ENCODE measurements around the gene NXNL2. TPM values are rescaled to one million over a fixed set of nuclear protein-coding genes. Genes with fewer than 3 reads are reported as not detected.

Gene NXNL2
- total RNA-seq: 1.9 TPM

GRCh38 chr9:88534456-88535225, at the start of gene NXNL2:
Gene NXNL2 (plus strand): TSS chr9:88535178. CDS start chr9:88535435, 257 bp downstream.
- DNase-seq (ENCODE audit: low spot score): peak; percentile 87

- DNase-seq (ENCODE audit: low spot score): no peak
Observed at GRCh38 chr9:88488166-88488565, 46.8 kb upstream of the NXNL2 start.

DNA sequence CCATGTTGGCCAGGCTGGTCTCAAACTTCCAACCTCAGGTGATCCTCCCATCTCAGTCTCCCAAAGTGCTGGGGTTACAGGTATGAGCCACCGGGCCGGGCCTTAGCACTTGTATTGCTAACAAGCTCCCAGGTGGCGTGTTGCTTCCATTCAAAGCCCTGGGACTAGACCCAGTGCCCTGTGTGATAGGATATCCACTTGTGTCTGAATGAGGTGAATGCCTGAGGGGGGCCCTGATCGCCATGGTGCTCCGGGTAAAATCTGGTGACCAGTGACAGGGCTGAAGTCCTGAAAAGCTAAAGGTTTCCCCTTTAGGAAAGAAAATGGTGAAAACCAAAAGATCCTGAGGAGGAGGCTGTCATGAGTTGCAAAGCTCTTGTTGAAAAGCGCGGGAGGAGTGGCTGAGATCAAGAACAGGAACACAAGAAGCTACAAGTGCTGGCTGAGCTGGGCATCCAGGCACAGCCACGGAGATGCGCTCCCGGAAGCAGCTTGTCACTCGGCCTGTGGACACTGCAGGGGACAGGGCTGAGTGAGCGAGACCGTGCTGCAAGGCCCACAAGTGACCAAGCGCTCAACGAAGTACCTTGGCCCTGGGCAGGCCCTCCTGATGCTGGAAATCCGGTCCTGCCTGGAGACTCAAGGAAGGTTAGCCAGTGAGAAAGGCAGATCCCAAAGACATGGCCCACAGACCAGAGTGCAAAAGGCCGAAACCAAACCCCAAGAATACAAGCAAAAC, 39.8 kb upstream of the NXNL2 start:
- DNase-seq (ENCODE audit: low spot score): no peak

DNA sequence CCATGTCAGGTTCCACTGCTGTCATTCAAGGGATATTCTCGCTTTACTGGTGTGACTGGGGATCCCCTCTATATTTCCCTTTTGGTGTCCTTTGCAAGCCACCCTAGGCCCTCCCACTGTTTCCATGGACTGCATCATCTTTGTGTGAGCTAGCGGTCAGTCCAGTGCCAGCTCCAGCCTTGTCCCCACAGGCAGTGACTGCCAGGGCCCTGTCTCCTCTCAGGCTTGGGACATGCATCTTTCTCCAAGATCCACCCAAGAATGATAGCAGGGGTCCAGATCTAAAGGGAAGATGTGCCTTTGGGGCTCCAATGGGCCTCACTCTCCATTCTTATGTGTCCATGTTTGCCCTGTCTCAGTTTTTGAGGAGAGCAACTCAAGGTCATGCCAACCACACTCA, 37.8 kb upstream of the NXNL2 start:
- DNase-seq (ENCODE audit: low spot score): no peak

DNA sequence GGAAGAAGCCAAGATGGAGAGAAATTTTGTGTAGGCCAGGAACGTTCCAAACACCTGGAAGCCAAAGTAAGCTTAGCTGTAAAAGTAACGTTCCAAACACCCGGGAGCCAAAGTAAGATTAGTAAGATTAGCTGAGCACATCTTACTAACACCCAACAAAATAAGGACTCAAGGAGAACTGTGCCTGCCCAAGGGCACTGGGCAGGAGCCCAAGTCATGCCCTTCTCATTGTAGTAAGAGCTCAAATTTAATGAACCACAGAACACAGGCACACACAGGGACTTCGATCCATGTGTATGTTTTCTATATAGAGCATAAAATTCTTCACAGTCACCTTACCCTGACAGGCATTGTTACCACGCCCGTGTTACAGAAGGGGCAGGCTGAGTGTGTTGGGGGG, 36.1 kb upstream of the NXNL2 start:
- no peak for DNase-seq (ENCODE audit: low spot score)

DNA sequence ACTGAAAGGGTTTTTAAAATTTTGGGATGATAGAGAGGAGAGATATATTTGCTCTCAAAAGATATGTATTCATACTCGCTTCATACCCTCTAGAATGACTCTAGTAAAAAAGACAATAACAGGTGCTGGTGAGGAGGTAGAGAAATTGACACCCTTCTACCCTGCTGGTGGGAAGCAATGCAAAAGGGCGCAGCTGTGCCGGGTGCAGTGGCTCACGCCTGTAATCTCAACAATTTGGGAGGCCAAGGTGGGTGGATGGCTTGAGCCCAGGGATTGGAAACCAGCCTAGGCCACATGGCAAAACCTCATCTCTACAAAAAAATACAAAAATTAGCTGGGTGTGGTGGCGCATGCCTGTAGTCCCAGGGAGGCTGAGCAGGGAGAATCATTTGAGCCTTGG, 33.9 kb upstream of the NXNL2 start:
- no peak for DNase-seq (ENCODE audit: low spot score)

DNA sequence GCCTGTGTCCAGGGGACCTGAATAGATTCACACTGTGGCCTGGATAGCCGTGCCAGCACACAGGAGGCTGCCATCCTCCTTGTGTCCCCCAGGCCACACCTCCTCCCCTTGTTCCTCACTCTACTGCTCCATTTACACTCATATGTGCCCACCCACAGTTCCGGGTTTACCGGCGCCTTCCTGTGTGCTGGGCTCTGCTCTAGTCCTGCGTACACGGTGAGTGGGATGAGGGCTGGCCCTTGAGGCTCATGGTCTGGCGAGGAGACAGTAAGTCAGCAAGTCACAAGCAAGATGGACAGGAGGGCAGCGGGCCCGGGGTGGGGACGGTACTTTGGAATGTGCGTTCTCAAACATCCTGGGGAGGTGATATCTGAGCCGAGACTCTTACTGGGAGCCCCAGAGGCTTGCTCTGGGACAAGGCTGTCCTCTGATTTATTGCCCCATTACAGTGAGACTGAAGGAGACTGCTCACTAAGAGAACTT, 32.4 kb upstream of the NXNL2 start:
- DNase-seq (ENCODE audit: low spot score): no peak

DNA sequence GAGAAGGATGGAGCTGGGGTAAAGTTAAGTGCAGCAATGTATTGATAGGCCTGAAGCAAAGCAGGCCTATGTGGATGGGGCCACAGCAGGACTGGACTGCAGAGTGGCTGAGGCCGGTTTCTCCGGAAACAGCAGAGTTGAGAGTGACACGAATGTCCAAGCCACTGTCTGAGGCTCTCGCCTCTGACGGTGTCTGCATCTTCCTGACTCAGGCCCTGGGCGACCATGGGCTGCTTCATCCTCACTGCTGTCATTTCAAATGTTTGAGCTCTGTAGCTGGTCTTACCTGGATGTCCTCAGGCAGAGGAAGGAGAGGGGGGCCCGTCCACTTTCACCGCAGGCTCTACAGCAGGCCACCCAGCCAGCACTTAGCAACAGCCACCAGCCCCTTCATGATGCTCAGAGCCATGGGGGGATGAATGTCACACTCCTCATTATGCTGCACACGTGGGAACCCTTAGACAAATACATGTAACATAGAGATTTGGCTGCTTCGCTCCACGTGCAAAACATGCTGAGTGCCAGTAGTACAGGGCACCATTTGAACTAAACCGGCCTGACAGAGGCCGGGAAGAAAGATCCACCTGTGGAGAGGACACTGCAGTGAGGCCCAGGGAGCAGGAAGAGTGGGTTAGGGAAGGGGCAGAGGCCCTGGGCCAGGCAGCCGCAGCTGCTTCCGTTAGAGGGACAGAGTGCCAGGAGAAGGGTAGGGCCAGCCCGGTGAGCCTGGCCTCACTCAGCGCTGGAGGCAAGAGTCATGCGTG, 31.7 kb upstream of the NXNL2 start:
- DNase-seq (ENCODE audit: low spot score): no peak

- DNase-seq (ENCODE audit: low spot score): no peak
Observed at GRCh38 chr9:88503845-88504764, 30.9 kb upstream of the NXNL2 start.

DNA sequence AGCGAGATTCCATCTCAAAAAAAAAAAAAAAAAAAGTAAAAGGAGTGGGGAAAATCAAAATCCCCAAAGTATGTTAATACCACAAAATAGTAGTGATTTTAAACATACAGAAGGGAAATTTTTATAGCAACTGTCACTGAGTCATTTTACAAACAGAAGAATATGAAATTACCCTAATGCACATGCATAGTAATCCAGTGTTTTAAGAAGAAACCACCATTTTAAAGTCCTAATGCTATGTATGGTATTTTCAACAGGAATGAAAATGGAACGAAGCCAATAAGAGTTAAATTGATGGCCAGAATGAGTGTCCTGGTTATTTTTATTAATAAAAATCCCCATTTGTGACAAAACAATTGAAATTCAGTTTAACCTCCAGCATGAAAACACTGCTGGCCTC, 26.7 kb upstream of the NXNL2 start:
- DNase-seq (ENCODE audit: low spot score): no peak

DNA sequence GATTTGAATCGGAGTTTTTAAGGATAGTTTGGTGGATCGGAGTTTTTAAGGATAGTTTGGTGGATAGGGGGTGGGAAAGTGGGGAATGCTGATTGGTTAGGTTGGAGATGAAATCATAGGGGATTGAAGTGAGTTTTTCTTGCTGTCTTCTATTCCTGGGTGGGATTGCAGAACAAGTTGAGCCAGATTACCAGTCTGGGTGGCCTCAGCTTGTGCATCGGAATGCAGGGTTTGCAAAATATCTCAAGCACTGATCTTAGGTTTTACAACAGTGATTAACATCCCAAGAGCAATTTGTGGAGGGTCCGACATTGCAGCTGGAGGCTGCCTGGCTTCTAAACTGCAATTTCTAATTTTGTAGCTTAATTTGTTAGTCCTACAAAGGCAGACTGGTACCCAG, 23.1 kb upstream of the NXNL2 start:
- no peak for DNase-seq (ENCODE audit: low spot score)

DNA sequence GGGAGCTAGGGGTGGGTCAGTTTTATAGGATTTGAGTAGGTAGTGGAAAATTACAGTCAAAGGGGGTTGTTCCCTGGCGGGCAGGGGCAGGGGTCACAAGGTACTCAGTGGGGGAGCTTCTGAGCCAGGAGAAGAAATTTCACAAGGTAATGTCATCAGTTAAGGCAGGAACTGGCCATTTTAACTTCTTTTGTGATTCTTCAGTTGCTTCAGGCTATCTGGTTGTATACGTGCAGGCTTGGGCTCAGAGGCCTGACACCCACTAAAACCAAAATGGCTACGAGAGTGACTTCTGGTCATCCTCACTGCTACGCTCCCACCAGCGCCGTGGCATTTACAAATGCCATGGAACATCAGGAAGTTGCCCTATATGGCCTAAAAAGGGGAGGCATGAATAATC, 20.7 kb upstream of the NXNL2 start:
- DNase-seq (ENCODE audit: low spot score): no peak

DNA sequence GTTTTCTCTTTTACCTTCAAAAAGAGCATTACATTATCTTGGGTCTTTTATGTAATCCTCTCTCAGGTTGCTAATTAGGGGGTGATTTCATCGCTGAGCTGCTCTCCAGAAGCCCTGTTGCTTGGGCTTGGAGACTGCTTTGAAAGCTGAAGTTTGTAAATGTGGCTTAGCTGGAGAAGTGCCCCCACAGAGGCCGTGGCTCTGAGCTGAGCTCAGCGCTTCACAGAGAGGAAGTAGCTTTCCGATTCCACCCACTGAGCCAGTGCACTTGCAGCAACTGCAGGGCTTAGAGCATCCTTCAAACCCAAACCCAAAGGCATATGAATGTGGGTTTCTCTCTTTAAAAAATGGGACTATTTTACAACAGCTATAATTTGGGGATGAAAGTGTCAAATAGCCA, 13.7 kb upstream of the NXNL2 start:
- no peak for DNase-seq (ENCODE audit: low spot score)

DNA sequence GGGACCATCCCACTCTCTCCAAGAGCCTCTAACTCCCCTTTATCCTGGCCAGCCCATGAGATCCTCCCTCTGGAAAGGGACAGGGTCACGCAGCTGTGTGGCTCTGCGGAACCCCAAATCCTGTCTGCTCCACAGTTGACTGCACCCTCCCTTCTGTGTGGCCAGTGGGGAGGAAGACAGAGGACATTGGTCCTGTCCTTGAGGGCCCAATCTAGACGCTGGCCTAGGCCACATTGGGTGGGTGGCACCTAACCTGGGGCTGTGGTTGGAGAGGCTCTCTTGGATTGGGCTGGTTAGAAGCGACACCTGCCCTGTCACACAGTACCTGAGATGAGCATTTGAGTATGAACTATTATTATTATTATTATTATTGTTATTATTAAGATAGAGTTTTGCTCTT, 12.6 kb upstream of the NXNL2 start:
- no peak for DNase-seq (ENCODE audit: low spot score)

DNA sequence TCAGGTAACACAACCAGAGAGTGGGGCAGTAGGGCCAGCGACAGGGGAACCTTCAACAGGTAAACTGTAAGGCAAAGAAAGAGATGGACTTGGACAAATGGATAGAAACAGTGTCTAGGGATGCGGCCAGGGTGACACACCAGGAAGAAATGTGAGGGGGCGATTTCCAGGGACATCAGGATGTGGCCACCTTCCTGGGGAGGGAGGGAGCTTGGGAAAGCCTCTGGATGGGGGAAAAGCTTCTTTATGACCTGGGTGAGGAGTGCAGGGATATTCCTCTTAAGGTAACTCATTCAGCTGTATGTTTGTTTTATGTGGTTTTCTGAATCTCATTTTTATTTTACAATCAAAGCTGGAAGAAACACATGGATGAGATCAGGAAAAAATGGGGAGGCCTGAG, 11.9 kb upstream of the NXNL2 start:
- no peak for DNase-seq (ENCODE audit: low spot score)

- no peak for DNase-seq (ENCODE audit: low spot score)
Observed at GRCh38 chr9:88524911-88525310, 10.1 kb upstream of the NXNL2 start.

DNA sequence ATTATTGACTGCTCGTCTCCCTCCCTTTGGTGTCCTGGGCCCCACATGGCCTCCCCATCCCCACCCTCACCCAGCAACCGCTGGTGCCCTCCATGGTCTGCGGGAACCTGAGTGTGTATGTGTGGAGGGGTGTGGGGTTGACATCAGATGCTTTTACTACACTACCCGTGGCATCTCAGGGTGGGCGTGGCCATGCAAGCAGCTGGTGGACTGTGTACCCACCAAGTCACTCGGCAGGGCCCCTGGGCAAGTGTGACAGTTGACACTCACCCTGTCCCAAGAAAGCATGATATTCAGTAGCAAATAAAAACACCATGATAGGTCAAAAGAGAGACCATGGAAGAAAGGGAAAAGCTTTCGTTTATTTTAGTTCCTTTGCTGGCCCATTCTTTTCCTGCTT, 7.4 kb upstream of the NXNL2 start:
- no peak for DNase-seq (ENCODE audit: low spot score)

DNA sequence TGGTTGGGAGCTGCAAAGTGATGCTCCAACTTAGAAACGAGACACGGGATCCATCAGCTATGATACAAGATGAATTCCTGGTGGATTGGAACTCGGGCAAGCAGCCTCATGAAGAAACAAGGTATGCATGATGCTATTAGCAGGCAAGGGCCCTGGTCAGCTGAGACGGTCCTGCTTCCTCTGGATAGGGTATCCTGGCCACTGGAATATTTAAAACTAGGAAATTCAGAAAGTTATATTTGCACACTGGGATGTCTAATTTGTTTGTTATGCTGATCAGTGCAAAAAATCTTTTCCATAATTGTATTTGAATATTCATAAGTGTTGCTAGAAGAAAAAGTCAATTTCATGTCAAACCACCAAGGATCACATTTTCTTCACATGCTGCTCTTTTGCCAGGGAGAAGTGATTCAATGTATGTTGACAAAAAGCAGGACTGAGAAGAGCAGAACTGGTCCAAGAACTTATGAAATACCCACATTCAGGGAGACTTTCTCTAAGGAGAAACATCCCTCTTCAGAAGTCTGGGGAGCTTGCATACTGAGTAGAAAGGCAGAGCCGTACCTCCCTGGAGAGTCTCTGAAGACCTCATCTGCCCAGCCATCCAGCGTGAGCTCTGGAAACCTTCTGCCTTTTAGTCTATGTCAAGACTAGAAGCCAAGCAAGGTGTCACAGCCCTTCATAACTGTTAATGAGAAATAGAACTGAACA, 6.7 kb upstream of the NXNL2 start:
- DNase-seq (ENCODE audit: low spot score): no peak

- DNase-seq (ENCODE audit: low spot score): no peak
Observed at GRCh38 chr9:88529496-88529895, 5.5 kb upstream of the NXNL2 start.

DNA sequence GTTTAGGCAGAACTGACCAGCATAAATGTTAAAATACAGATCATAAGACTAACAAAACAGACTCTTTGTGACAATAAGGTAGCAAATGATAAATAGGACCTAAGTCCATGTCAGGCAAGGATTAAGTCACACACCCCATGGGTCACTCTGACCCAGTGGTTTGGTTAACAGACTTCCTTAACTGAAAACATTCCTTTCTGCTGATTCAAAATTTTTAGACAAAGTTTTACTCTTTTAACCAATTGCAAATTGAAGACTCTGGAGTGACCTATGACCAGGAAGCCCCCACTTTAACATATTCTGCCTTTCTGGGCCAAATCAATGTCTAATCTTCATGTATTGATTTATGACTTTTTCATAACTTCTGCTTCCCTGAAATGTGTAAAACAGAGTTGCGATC, 4.9 kb upstream of the NXNL2 start:
- DNase-seq (ENCODE audit: low spot score): no peak
